GM10266 (cell line): ENCODE data around the gene POLR1F.

ENCODE experiments used
- DNase-seq: peaks from one replicate; pipeline ENCODE4 v3.0.0; 2012; ENCODE audit errors: extremely low spot score
- CTCF ChIP-seq: IDR thresholded peaks from 2 replicates; pipeline ENCODE4 v1.5.1; 2012; ENCODE audit warnings: mild to moderate bottlenecking, low read depth; ENCODE audit not compliant: control insufficient read depth, insufficient read depth; ENCODE audit errors: missing control alignments

The POLR1F gene

GRCh38 chr7:19675816-19676215, 33.0 kb downstream of the POLR1F start:
- no peak for TF ChIP-seq CTCF
- DNase-seq, result no peak

- no peak for DNase-seq
- TF ChIP-seq CTCF, result no peak
These were observed 34.4 kb downstream of the POLR1F start for GRCh38 chr7:19674266-19674960.

- TF ChIP-seq CTCF, result no peak
- no peak for DNase-seq
These were observed 38.0 kb downstream of the POLR1F start for GRCh38 chr7:19670806-19671205.

GRCh38 chr7:19665399-19666008, 43.3 kb downstream of the POLR1F start:
- DNase-seq, result peak; percentile 23
- peak; percentile 54 for TF ChIP-seq CTCF

GRCh38 chr7:19663816-19664462, 44.9 kb downstream of the POLR1F start:
- DNase-seq, result peak; percentile 18
- no peak for TF ChIP-seq CTCF

GRCh38 chr7:19648791-19649190, 60.0 kb downstream of the POLR1F start:
- no peak for TF ChIP-seq CTCF
- no peak for DNase-seq
